ENCODE data around the gene SORCS2. TPM values are rescaled to one million over a fixed set of nuclear protein-coding genes. Genes with fewer than 3 reads are reported as not detected.

The SORCS2 gene
- total RNA-seq, 2 donors from 2014 or later: 1.5 to 1.7 TPM

GRCh38 chr4:7191546-7192251 is 639 bp upstream of the SORCS2 start:
- Histone ChIP-seq H3K4me1 (peaks cover 0 to 18% of the 10 kb centered on the region in 2 donors), H3K4me3 (peak overlapping the region in 1 of 2 donors; percentile 51), H3K27me3 (no peaks in the 10 kb centered on the region), H3K36me3 (no peaks in the 10 kb centered on the region), H3K27ac (no peak overlapping the region), H3K9me3 (no peaks in the 10 kb centered on the region)
- TF ChIP-seq CTCF (IDR thresholded peaks at IDR 0.05): no peak
- no peak for DNase-seq (ENCODE audit: low spot score)

DNA sequence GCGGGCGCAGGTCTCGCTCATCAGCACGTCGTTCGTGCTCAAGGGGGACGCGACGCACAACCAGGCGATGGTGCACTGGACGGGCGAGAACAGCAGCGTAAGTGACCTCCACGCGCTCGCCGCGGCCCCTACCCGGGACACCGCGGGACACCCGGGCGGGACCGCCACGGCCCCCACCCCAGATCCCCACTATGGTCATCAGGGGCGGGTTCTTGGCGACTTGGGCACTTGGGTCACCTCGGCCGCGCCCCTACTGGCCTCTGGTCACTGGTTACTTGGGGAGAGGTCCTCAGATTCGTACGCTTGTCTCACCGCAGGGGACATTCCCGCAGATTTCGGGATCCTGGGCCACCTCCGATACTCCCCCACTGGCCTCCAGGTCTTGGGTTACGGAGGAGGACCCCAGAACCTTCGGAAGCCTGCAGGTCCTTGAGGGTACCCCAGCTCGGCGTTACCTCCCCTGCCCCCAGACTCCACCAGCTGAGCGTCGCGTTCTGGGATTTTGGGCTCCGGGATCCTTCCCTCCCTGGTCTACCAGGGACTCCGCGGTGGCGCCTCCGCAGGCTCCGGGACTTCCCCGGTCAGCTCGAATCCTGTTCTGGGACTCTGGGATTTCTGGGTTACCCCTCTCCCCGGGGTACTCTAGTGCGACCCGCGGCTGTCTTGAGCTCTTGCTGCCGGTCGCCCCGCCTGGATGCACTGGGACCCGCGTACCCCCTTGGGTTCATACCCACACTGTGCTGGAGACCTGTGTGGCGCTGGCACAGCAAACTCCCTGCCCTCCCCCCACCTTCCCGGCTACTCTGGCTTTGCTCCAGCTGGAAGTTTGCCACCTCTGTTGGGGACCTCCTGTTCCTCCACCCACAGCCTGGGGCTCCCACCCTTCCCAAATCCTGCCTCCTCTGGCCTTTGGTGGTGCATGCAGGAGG is 956 bp downstream of the SORCS2 start:
- Histone ChIP-seq H3K36me3 (no peaks in the 10 kb centered on the region), H3K27me3 (no peaks in the 10 kb centered on the region), H3K4me1 (peaks cover 0 to 18% of the 10 kb centered on the region in 2 donors), H3K27ac (peak overlapping the region in 1 of 2 donors; percentile 11), H3K4me3 (peak overlapping the region; percentile 32 to 51), H3K9me3 (no peaks in the 10 kb centered on the region)
- no peak for TF ChIP-seq CTCF (IDR thresholded peaks at IDR 0.05)
- DNase-seq (ENCODE audit: low spot score): no peak

DNA sequence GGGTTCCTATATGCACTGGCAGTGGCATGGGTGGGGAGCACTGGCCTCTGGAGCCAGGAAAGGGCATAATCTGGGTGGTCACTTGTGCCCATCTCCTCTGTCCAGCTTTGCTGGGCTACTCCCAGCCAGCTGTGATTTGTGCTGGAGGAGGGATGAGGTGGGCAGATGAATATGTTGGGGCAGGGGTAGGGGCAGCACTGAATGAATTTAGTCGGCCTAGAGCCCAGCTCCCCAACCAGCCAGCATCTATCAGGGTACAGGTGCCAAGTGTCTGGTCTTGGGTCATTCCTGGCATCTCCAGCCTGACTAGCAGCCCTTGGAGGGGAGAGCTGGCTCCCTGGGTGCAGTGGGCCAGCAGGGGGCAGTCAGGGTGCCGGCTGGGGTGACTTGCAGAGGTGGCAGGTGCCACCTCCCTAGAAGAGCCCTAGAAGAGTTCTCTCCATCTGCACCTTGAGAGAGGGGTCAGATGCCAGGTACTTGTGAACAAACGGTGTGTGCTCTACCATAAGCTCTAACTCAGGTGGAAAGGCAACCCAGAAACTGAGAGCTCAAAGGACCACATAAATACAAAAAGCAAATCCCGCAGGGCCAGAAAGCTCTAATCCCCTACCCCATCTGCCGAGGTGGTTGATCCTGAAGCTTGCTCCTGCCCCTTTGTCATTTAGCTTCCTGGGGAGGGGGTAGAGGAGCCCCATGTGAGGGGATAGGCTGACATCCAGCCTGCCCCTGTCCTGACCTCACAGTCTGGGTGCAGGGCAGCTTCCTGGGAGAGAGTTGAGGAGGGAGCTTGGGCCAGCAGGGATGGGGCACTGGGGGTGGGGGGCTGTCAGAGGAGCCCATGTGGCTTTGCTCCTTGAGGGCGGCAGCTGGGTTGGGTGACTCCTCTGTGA is 2.2 kb downstream of the SORCS2 start:
- no peaks in the 10 kb centered on the region for H3K9me3 ChIP-seq

GRCh38 chr4:7195141-7195515 is 2.8 kb downstream of the SORCS2 start:
- Histone ChIP-seq H3K4me1 (peaks cover 0 to 18% of the 10 kb centered on the region in 2 donors), H3K36me3 (no peaks in the 10 kb centered on the region), H3K9me3 (no peaks in the 10 kb centered on the region), H3K4me3 (no peak overlapping the region), H3K27ac (no peak overlapping the region), H3K27me3 (no peaks in the 10 kb centered on the region)
- no peak for DNase-seq (ENCODE audit: low spot score)
- no peak for TF ChIP-seq CTCF (IDR thresholded peaks at IDR 0.05)

More for the DNA sequence above, 2.2 kb downstream of the SORCS2 start:
- H3K27ac ChIP-seq: no peak overlapping the region
- peaks cover 0 to 18% of the 10 kb centered on the region in 2 donors for H3K4me1 ChIP-seq
- no peak for DNase-seq (ENCODE audit: low spot score)
- no peaks in the 10 kb centered on the region for H3K36me3 ChIP-seq
- H3K27me3 ChIP-seq: no peaks in the 10 kb centered on the region
- no peak overlapping the region for H3K4me3 ChIP-seq
- TF ChIP-seq CTCF (IDR thresholded peaks at IDR 0.05): peak; percentile 12 to 55

DNA sequence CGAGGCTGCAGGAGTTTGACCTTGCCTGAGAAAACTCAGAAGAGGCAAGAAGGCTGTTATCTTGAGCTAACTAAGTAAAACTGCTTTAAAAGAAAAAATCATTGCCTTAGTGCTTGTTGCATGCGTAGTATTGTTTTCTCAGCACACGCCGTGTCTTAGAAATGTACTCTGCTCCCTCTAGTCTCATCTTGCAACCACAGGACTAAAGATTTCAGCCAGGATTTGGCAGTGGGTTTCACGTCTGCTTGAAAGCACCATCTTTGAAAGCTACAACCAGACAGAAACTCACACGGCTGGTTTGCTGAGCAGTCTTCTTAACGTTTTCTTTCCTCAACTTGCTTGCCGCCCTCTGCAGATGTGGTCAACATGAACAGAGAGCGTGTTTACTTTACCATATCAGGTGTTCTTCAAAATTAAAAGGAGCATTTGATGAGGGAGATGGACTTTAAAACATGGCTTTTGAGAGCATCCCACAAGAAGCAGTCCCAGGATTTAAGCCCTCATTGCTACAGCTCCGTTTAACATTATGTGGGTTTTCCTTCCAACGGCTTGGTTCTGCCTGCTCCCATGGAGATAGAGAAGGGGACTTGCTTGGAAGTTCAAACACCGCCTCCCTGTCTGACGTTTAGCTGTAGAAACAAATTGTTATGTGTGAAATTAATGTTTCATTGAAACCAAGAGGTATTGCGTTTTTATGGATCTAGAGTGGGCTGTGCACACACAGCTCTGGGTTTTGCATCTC is 3.4 kb downstream of the SORCS2 start:
- no peaks in the 10 kb centered on the region for H3K27me3 ChIP-seq
- no peaks in the 10 kb centered on the region for H3K36me3 ChIP-seq
- H3K4me1 ChIP-seq: peaks cover 0 to 18% of the 10 kb centered on the region in 2 donors
- no peak for DNase-seq (ENCODE audit: low spot score)
- H3K27ac ChIP-seq: no peak overlapping the region
- H3K4me3 ChIP-seq: no peak overlapping the region
- no peak for TF ChIP-seq CTCF (IDR thresholded peaks at IDR 0.05)
- H3K9me3 ChIP-seq: no peaks in the 10 kb centered on the region
